CD4-positive, alpha-beta T cell (primary cell): ENCODE measurements around the gene USH1C. TPM values are rescaled to one million over a fixed set of nuclear protein-coding genes. Genes with fewer than 3 reads are reported as not detected.

Experiments used
- ATAC-seq: fragments of 200-7000 bp; cut with Tn5 transposase; one replicate; pipeline ENCODE4 v1.10.0; 2022; ENCODE audit warnings: mild to moderate bottlenecking; ENCODE audit not compliant: poor library complexity
- CTCF ChIA-PET: fragments of 350-600 bp; sonication (Branson Sonifier 250); formaldehyde crosslinking; loops from one replicate; lab custom pipeline; 2021; ENCODE audit warnings: antibody characterized with exemption, inconsistent platforms; lab: Charles Lee
- POLR2A ChIA-PET: fragments of 350-600 bp; sonication (Branson Sonifier 250); formaldehyde crosslinking; loops from one replicate; lab custom pipeline; 2021; ENCODE audit warnings: antibody characterized with exemption, inconsistent platforms; lab: Charles Lee
- DNase-seq, 14 experiments: peaks; one replicate each; pipeline ENCODE4 v3.0.0-alpha.2; 2013 to 2020; ENCODE audit warnings: mixed read lengths in 2 of 14
- H3K27ac ChIP-seq, 2 donors: one replicate each; pipeline versions ENCODE4 v1.5.1 to v1.7.0; 2013; ENCODE audit warnings: low read length in 2 of 2, low read depth in 1 of 2, mild to moderate bottlenecking in 1 of 2
- H3K27me3 ChIP-seq, 2 experiments: 1 replicate in 1 of 2; 2 replicates in 1 of 2; pipeline versions ENCODE4 v1.6.1 to v1.7.0; 2013; ENCODE audit warnings: low read length in 2 of 2, control low read depth in 1 of 2, mild to moderate bottlenecking in 1 of 2, moderate library complexity in 1 of 2; ENCODE audit not compliant: insufficient read depth in 2 of 2, control insufficient read depth in 1 of 2
- H3K36me3 ChIP-seq: one replicate; pipeline ENCODE4 v1.6.1; 2013; ENCODE audit warnings: low read length, control low read depth; ENCODE audit not compliant: insufficient read depth
- H3K4me1 ChIP-seq: one replicate; pipeline ENCODE4 v1.6.1; 2013; ENCODE audit warnings: low read length, control low read depth; ENCODE audit not compliant: insufficient read depth
- H3K4me3 ChIP-seq: one replicate; pipeline ENCODE4 v1.5.1; 2013; ENCODE audit warnings: mild to moderate bottlenecking, low read length, moderate library complexity
- H3K9me3 ChIP-seq, 2 experiments: 1 replicate in 1 of 2; 2 replicates in 1 of 2; pipeline versions ENCODE4 v1.6.1 to v1.7.0; 2013; ENCODE audit warnings: low read length in 2 of 2, mild to moderate bottlenecking in 2 of 2, control low read depth in 1 of 2, moderate library complexity in 1 of 2; ENCODE audit not compliant: control insufficient read depth in 1 of 2, insufficient read depth in 1 of 2
- H3K27ac Mint-ChIP-seq: one replicate; pipeline ENCODE4 v1.8.0; 2020; ENCODE audit warnings: mixed read lengths
- H3K27me3 Mint-ChIP-seq: one replicate; pipeline ENCODE4 v1.8.0; 2021; ENCODE audit warnings: mixed read lengths
- H3K36me3 Mint-ChIP-seq: one replicate; pipeline ENCODE4 v1.8.0; 2021; ENCODE audit warnings: low read depth, mixed read lengths
- H3K4me1 Mint-ChIP-seq: one replicate; pipeline ENCODE4 v1.8.0; 2021; ENCODE audit warnings: low read depth, mixed read lengths
- H3K4me3 Mint-ChIP-seq: one replicate; pipeline ENCODE4 v1.8.0; 2020; ENCODE audit warnings: mild to moderate bottlenecking, mixed read lengths
- H3K9me3 Mint-ChIP-seq: one replicate; pipeline ENCODE4 v1.8.0; 2020; ENCODE audit warnings: mixed read lengths
- CTCF ChIP-seq: fragments of 200-600 bp; IDR thresholded peaks from one replicate; pipeline ENCODE4 v1.8.0; 2022; ENCODE audit warnings: antibody characterized with exemption, mild to moderate bottlenecking
- intact Hi-C, 2 experiments: fragments of 100-400 bp; cut with DNase I in 1 of 2; cut with micrococcal nuclease in 1 of 2; formaldehyde crosslinking; loops; one replicate each; pipeline versions ENCODE4 v1.15.1 to v1.9.0; 2023 to 2025; cut with DNase I, micrococcal nuclease
- total RNA-seq, 174 experiments: library from RNA in 2 of 174; stranded (reverse) in 2 of 174; gene quantifications; one replicate each; pipeline ENCODE4 v1.2.3 and lab custom pipeline; 2021 to 2026

The USH1C gene
- total RNA-seq, 2 experiments from 2014 or later: not detected

GRCh38 chr11:17510507-17511206, 33.6 kb downstream of the USH1C start:
- H3K9me3 Mint-ChIP-seq: no peaks in the 10 kb centered on the region
- CTCF ChIA-PET: no interaction called here
- intact Hi-C loops: no loop called here
- Histone ChIP-seq H3K27ac (no peak overlapping the region), H3K27me3 (no peaks in the 10 kb centered on the region), H3K9me3 (no peaks in the 10 kb centered on the region), H3K36me3 (no peaks in the 10 kb centered on the region), H3K4me1 (no peaks in the 10 kb centered on the region), H3K4me3 (no peak overlapping the region)
- ATAC-seq: no peak
- TF ChIP-seq CTCF: no peak
- no peak overlapping the region for H3K4me3 Mint-ChIP-seq
- POLR2A ChIA-PET: no interaction called here
- H3K36me3 Mint-ChIP-seq: no peaks in the 10 kb centered on the region
- H3K27me3 Mint-ChIP-seq: peaks cover 20% of the 10 kb centered on the region
- H3K4me1 Mint-ChIP-seq: no peaks in the 10 kb centered on the region
- no peak overlapping the region for H3K27ac Mint-ChIP-seq
- no peak for DNase-seq

- ChIA-PET POLR2A (no interaction called here), CTCF (interaction anchor here (1.8 kb wide), 1 partner anchor 125 kb away, joined by 8 read pairs; no protein-coding TSS in a partner anchor)
- H3K36me3 Mint-ChIP-seq: no peaks in the 10 kb centered on the region
- H3K27me3 ChIP-seq: no peaks in the 10 kb centered on the region
- H3K27ac ChIP-seq: no peak overlapping the region
- no peak overlapping the region for H3K4me3 Mint-ChIP-seq
- H3K27ac Mint-ChIP-seq: no peak overlapping the region
- H3K27me3 Mint-ChIP-seq: peaks cover 20% of the 10 kb centered on the region
- no peak overlapping the region for H3K4me3 ChIP-seq
- no peaks in the 10 kb centered on the region for H3K4me1 ChIP-seq
- TF ChIP-seq CTCF: no peak
- DNase-seq (no peak), ATAC-seq (no peak)
- H3K9me3 ChIP-seq: no peaks in the 10 kb centered on the region
- no peaks in the 10 kb centered on the region for H3K36me3 ChIP-seq
- H3K9me3 Mint-ChIP-seq: no peaks in the 10 kb centered on the region
- intact Hi-C loops: no loop called here
- H3K4me1 Mint-ChIP-seq: no peaks in the 10 kb centered on the region
These were observed 35.4 kb downstream of the USH1C start for GRCh38 chr11:17508791-17509190.

- Histone ChIP-seq H3K9me3 (no peaks in the 10 kb centered on the region), H3K36me3 (no peaks in the 10 kb centered on the region), H3K27ac (no peak overlapping the region), H3K4me3 (no peak overlapping the region), H3K4me1 (no peaks in the 10 kb centered on the region), H3K27me3 (no peaks in the 10 kb centered on the region)
- H3K36me3 Mint-ChIP-seq: no peaks in the 10 kb centered on the region
- peaks cover 20% of the 10 kb centered on the region for H3K27me3 Mint-ChIP-seq
- no peak overlapping the region for H3K4me3 Mint-ChIP-seq
- TF ChIP-seq CTCF: no peak
- ATAC-seq (no peak), DNase-seq (no peak)
- no peaks in the 10 kb centered on the region for H3K4me1 Mint-ChIP-seq
- ChIA-PET CTCF (interaction anchor here (1.8 kb wide), 1 partner anchor 124 kb away, joined by 8 read pairs; no protein-coding TSS in a partner anchor), POLR2A (no interaction called here)
- no peak overlapping the region for H3K27ac Mint-ChIP-seq
- intact Hi-C loops: no loop called here
- no peaks in the 10 kb centered on the region for H3K9me3 Mint-ChIP-seq
These were observed 35.9 kb downstream of the USH1C start for GRCh38 chr11:17508306-17508705.
